Prostate gland (tissue), 2 donors: Measurements from ENCODE around the gene MMP21.

Source experiments
- POLR2A ChIP-seq: fragments of 450-650 bp; IDR thresholded peaks from one replicate; pipeline ENCODE4 v1.6.1; 2016; ENCODE audit warnings: antibody characterized with exemption, mild to moderate bottlenecking
- TF ChIP-seq, protein P1 (sequence below), 4 experiments: fragments of 200-600 bp in 2 of 4; fragments of 450-650 bp in 2 of 4; sonication (generic) in 2 of 4; IDR thresholded peaks; 1 replicate in 3 of 4; 2 replicates in 1 of 4; pipeline ENCODE4 v1.5.1; 2016 to 2019; ENCODE audit warnings: antibody characterized with exemption in 4 of 4, mild to moderate bottlenecking in 2 of 4, moderate library complexity in 2 of 4

- no peak for TF ChIP-seq POLR2A
- TF ChIP-seq, protein P1, sequence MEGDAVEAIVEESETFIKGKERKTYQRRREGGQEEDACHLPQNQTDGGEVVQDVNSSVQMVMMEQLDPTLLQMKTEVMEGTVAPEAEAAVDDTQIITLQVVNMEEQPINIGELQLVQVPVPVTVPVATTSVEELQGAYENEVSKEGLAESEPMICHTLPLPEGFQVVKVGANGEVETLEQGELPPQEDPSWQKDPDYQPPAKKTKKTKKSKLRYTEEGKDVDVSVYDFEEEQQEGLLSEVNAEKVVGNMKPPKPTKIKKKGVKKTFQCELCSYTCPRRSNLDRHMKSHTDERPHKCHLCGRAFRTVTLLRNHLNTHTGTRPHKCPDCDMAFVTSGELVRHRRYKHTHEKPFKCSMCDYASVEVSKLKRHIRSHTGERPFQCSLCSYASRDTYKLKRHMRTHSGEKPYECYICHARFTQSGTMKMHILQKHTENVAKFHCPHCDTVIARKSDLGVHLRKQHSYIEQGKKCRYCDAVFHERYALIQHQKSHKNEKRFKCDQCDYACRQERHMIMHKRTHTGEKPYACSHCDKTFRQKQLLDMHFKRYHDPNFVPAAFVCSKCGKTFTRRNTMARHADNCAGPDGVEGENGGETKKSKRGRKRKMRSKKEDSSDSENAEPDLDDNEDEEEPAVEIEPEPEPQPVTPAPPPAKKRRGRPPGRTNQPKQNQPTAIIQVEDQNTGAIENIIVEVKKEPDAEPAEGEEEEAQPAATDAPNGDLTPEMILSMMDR (IDR thresholded peaks at IDR 0.05): no peak
Observed at GRCh38 chr10:125795637-125796190, 20.1 kb upstream of the MMP21 start.
